ENCODE data around the gene ZNF816. TPM values are rescaled to one million over a fixed set of nuclear protein-coding genes. Genes with fewer than 3 reads are reported as not detected.
"Not testable (repeated sequence)": the region's sequence is repeated elsewhere in the genome, so short reads cannot be mapped to it uniquely, and the experiment has no call there.

Gene ZNF816
- total RNA-seq, 1 donor from 2014 or later, result 9.8 TPM

DNA sequence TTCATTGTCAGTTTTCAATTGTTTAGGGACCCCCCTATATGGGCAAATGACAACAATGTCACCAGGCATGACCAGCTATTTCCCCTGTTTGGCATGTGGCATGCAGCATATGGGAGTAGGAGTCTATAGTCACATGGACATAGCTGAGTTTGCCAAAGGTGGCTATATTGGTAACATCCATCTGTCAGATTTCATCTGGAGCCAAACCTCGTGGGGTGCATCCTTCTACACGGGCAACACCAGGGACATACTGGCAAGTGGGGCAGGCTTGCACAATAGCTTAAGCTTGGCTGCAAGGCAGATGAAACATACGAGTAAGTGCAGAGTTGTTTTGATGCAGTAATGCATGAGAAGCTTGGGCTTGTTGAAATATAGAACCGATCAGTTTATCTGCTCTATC lies 24.5 kb upstream of the ZNF816 start:
- Histone ChIP-seq H3K4me3 (no peak overlapping the region), H3K27ac (no peak overlapping the region), H3K27me3 (no peaks in the 10 kb centered on the region), H3K9me3 (no peaks in the 10 kb centered on the region), H3K36me3 (peaks cover 10% of the 10 kb centered on the region), H3K4me1 (peaks cover under 1% of the 10 kb centered on the region)
- intact Hi-C loops (cut with DNase I), result no loop called here
- ATAC-seq (no peak), DNase-seq (no peak)
- TF ChIP-seq, protein P1, sequence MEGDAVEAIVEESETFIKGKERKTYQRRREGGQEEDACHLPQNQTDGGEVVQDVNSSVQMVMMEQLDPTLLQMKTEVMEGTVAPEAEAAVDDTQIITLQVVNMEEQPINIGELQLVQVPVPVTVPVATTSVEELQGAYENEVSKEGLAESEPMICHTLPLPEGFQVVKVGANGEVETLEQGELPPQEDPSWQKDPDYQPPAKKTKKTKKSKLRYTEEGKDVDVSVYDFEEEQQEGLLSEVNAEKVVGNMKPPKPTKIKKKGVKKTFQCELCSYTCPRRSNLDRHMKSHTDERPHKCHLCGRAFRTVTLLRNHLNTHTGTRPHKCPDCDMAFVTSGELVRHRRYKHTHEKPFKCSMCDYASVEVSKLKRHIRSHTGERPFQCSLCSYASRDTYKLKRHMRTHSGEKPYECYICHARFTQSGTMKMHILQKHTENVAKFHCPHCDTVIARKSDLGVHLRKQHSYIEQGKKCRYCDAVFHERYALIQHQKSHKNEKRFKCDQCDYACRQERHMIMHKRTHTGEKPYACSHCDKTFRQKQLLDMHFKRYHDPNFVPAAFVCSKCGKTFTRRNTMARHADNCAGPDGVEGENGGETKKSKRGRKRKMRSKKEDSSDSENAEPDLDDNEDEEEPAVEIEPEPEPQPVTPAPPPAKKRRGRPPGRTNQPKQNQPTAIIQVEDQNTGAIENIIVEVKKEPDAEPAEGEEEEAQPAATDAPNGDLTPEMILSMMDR (IDR thresholded peaks at IDR 0.05), result no peak

DNA sequence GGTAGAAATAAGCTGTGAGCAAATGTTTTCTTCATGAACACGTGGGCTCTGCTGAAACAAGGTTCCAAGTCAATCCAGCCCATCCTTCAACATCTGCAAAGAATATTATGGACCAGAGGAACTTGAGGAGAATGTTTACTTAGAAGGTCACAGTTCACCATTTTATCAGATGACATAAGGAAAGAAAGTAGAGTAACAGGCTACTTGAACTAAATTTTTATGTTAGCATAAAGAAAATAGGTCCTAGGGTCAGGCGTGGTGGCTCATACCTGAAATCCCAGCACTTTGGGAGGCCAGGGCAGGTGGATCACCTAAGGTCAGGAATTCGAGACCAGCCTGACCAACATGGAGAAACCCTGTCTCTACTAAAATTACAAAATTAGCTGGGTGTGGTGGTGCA lies 20.5 kb upstream of the ZNF816 start:
- DNase-seq, result not testable (repeated sequence)

GRCh38 chr19:52981329-52981728 lies 18.6 kb upstream of the ZNF816 start:
- no peaks in the 10 kb centered on the region for H3K27me3 ChIP-seq
- H3K9me3 ChIP-seq, result no peaks in the 10 kb centered on the region
- TF ChIP-seq, protein P1 (IDR thresholded peaks at IDR 0.05), result no peak
- H3K27ac ChIP-seq, result no peak overlapping the region
- no peak overlapping the region for H3K4me3 ChIP-seq
- peaks cover 9% of the 10 kb centered on the region for H3K36me3 ChIP-seq
- no peaks in the 10 kb centered on the region for H3K4me1 ChIP-seq
- ATAC-seq, result no peak
- DNase-seq, result no peak
- intact Hi-C loops (cut with DNase I), result no loop called here

More for the DNA sequence above, 20.5 kb upstream of the ZNF816 start:
- H3K36me3 ChIP-seq; H3K9me3 ChIP-seq; H3K27ac ChIP-seq; ATAC-seq; H3K27me3 ChIP-seq; intact Hi-C loops (cut with DNase I); H3K4me3 ChIP-seq; H3K4me1 ChIP-seq: not testable (repeated sequence)

GRCh38 chr19:52967772-52968171 lies 5.1 kb upstream of the ZNF816 start:
- no peak for ATAC-seq
- Histone ChIP-seq H3K36me3 (no peaks in the 10 kb centered on the region), H3K27me3 (no peaks in the 10 kb centered on the region), H3K27ac (no peak overlapping the region), H3K4me1 (peaks cover 9% of the 10 kb centered on the region), H3K4me3 (no peak overlapping the region), H3K9me3 (no peaks in the 10 kb centered on the region)
- TF ChIP-seq, protein P1 (IDR thresholded peaks at IDR 0.05), result no peak
- no peak for DNase-seq
- intact Hi-C loops (cut with DNase I), result no loop called here

- TF ChIP-seq, protein P1 (IDR thresholded peaks at IDR 0.05), result no peak
- H3K36me3 ChIP-seq, result no peaks in the 10 kb centered on the region
- DNase-seq (no peak), ATAC-seq (peak; percentile 24)
- no peaks in the 10 kb centered on the region for H3K27me3 ChIP-seq
- intact Hi-C loops (cut with DNase I), result no loop called here
- no peaks in the 10 kb centered on the region for H3K9me3 ChIP-seq
- peak overlapping the region; percentile 70 for H3K4me3 ChIP-seq
- H3K27ac ChIP-seq, result peak overlapping the region; percentile 81
- peaks cover 18% of the 10 kb centered on the region for H3K4me1 ChIP-seq
Measured at GRCh38 chr19:52963247-52963618, 552 bp upstream of the ZNF816 start.

DNA sequence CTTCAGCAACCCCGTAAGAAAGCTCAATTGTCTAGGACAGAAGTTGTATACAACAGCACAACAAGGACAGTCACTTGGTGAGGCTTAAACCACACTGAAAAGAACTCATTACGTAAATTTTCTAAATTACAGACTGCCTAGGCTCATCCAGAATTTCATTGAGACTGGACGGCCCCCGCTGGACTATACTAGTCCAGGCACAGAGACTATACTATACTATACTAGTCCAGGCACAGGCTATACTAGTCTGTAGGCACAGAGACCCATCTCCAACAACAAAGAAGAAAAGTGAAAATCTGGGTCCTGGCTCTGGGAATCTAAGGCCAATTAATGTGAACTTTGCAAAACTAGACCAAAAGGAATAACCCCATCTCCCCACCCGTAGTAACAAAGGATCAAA lies 700 bp downstream of the ZNF816 start:
- no peak for DNase-seq

More for the DNA sequence above, 700 bp downstream of the ZNF816 start:
- intact Hi-C loops (cut with DNase I), result no loop called here
- TF ChIP-seq, protein P1 (IDR thresholded peaks at IDR 0.05), result no peak
- Histone ChIP-seq H3K27me3 (no peaks in the 10 kb centered on the region), H3K9me3 (no peaks in the 10 kb centered on the region), H3K4me1 (peaks cover 18% of the 10 kb centered on the region), H3K4me3 (peak overlapping the region; percentile 70), H3K36me3 (peaks cover under 1% of the 10 kb centered on the region), H3K27ac (peak overlapping the region; percentile 81)
- no peak for ATAC-seq

Measured in upper lobe of right lung (tissue), 1 donor.